Endometrium (tissue), 2 donors: Measurements from ENCODE around the gene SGK1.
"Not testable (repeated sequence)": the region's sequence is repeated elsewhere in the genome, so short reads cannot be mapped to it uniquely, and the experiment has no call there.

Experiments used
- FAIRE-seq: peaks from 2 replicates; lab custom pipeline; 2012; peaks lifted over from hg19 to GRCh38; lab: Jason Lieb, UNC
- donor health status: control.
- donor health status: control.

The SGK1 gene

GRCh38 chr6:134328138-134328537, 10.2 kb upstream of the SGK1 start:
- no peak for FAIRE-seq

GRCh38 chr6:134326192-134326591, 8.3 kb upstream of the SGK1 start:
- FAIRE-seq: not testable (repeated sequence)

- no peak for FAIRE-seq
Measured at GRCh38 chr6:134324766-134325165, 6.9 kb upstream of the SGK1 start.

GRCh38 chr6:134324141-134324540, 6.2 kb upstream of the SGK1 start:
- FAIRE-seq: no peak

GRCh38 chr6:134323698-134324097, 5.8 kb upstream of the SGK1 start:
- no peak for FAIRE-seq

- no peak for FAIRE-seq
Measured at GRCh38 chr6:134323294-134323693, 5.4 kb upstream of the SGK1 start.

- FAIRE-seq: no peak
Measured at GRCh38 chr6:134322216-134322615, 4.3 kb upstream of the SGK1 start.

GRCh38 chr6:134321246-134321645, 3.3 kb upstream of the SGK1 start:
- no peak for FAIRE-seq

- not testable (repeated sequence) for FAIRE-seq
Measured at GRCh38 chr6:134319686-134320085, 1.8 kb upstream of the SGK1 start.

- FAIRE-seq: no peak
Measured at GRCh38 chr6:134318974-134319281, 1.0 kb upstream of the SGK1 start.

GRCh38 chr6:134318236-134318973, 493 bp upstream of the SGK1 start:
- no peak for FAIRE-seq

GRCh38 chr6:134316733-134317431, 1.0 kb downstream of the SGK1 start:
- FAIRE-seq: no peak

- no peak for FAIRE-seq
Measured at GRCh38 chr6:134315974-134316441, 1.9 kb downstream of the SGK1 start.

GRCh38 chr6:134315189-134315588, 2.7 kb downstream of the SGK1 start:
- no peak for FAIRE-seq

GRCh38 chr6:134314006-134314821, 3.7 kb downstream of the SGK1 start:
- no peak for FAIRE-seq

GRCh38 chr6:134312038-134312660, 5.8 kb downstream of the SGK1 start:
- FAIRE-seq: no peak

- FAIRE-seq: no peak
Measured at GRCh38 chr6:134310817-134311216, 7.1 kb downstream of the SGK1 start.

GRCh38 chr6:134309983-134310605, 7.8 kb downstream of the SGK1 start:
- FAIRE-seq: no peak

GRCh38 chr6:134309227-134309626, 8.7 kb downstream of the SGK1 start:
- no peak for FAIRE-seq

GRCh38 chr6:134308800-134309199, 9.1 kb downstream of the SGK1 start:
- FAIRE-seq: no peak

- no peak for FAIRE-seq
Measured at GRCh38 chr6:134307870-134308269, 10.0 kb downstream of the SGK1 start.

- no peak for FAIRE-seq
Measured at GRCh38 chr6:134307075-134307474, 10.8 kb downstream of the SGK1 start.
